ENCODE results near the gene CAPS.

Gene CAPS

DNA sequence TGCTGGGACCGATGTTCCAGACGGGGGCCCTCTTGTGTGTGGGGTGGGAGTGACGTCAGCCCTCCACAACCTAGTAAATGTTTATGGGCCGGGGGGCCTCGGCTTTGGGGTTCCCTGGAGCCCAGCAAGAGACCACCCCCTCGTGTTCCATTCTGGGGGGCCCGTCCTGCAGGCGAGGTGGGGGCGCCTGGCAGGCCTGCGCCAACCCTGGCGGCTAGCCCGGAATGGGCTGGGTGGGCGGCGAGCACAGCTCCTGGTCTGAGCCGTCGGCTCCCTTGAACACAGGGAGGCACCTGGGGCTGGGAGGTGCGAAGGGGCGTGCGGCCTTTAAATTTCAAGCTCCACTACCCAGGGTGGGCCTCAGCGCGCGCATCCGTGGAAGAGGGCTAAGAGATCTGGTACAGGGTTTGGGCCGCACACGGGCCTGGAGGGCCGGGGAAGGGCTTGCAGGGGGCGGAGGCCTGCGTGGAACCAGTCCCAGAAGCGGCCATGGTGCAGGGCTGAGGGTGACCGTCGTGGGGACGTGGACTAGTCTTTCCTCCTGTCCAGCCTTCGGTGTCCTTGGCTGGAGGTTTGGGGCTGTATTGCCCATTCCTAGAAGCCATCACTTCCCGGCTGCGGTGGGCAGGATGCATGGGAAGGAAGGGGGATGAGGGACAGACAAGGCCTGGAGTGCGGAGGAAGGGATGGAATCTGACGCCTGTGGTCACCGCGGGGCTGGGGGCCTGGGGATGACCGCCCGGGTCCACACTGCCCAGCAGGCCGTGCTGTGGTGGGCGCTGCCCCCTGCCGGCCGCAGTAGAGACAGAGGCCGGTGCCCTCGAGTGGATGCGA, 21.9 kb upstream of the CAPS start:
- DNase-seq (ENCODE audit: low spot score) = no peak

DNA sequence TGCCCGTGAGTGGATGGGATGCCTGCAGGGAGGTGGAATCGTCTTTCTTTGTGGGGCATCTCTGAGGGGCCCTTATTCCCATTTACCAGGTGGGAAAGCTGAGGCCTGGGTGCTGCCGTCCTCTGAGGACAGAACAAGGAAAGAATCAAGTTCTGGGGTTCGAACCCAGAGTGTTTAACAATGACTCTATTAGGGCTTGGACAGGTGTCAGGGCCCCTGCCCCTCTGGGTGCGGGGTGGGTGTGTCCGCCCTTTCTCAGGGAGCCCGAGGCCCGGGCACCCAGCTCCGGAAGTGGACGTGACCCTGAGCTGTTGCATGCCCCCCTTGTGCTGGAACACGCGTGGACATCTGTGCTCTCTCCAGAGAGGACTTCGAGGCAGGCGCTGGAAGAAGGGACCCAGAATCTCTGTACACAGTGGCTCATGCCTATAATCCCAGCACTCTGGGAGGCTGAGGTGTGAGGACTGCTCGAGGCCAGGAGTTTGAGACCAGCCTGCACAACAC, 21.2 kb upstream of the CAPS start:
- no peak for DNase-seq (ENCODE audit: low spot score)

DNA sequence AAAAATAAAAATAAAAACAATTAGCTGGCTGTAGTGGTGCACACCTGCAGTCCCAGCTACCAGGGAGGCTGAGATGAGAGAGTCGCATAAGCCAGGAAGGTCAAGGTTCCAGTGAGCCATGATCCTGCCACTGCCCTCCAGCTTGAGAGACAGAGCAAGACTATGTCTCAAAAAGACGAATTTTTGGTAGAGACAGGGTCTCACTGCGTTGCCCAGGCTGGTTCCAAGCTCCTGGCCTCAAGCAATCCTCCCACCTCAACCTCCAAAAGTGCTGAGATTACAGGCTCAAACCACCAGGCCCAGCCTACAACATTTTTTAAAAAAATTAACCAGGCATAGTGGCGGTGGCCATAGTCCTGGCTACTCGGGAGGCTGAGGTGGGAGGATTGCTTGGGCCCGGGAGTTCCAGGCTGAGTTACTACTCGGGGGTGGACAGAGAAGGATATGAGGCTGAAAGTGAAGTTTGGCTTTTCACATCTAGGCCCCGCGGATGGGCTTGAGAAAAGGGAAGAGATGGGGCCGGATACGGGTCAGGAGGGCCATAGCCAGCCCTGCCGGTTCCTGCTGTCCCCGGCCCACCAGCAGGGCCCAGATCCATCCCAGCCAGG, 20.7 kb upstream of the CAPS start:
- no peak for DNase-seq (ENCODE audit: low spot score)

DNA sequence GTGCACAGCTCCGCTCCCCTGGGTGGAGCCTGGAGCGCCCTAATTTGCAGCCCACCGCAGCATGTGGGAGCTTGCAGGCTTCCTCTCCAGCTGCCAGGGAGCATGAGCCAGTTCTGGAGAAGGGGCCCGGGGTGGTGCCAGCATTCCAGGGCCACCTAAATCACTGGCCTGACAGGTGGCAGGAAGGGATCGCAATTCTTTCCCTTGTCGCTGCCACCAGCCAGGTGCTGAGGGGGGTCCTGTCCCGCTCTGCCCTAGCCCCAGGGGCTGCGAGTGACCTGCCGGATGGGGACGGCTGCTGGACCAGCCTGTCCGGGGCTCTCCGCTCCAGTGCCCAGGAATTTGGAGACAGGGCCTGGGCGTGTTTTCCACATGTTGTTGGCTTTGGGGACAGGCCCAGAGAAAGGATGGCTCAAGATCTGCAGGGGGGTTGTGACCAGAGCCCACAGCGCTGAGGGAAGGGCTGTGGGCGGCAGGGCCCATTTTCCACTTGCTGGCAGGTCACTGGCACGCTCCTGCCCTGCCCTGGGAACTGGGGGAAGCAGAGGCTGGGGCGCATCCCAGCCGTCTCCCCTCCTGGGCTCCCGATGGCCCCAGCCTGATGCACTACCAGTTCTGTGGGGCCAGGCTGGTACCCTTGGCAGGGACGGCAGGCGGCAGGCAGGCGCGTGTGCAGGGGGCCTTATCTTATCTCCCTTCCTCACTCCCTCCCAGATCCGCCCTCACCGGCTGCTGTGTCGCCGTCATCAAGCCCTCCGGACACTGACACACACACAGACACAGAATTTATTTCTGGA, 19.9 kb upstream of the CAPS start:
- no peak for DNase-seq (ENCODE audit: low spot score)

DNA sequence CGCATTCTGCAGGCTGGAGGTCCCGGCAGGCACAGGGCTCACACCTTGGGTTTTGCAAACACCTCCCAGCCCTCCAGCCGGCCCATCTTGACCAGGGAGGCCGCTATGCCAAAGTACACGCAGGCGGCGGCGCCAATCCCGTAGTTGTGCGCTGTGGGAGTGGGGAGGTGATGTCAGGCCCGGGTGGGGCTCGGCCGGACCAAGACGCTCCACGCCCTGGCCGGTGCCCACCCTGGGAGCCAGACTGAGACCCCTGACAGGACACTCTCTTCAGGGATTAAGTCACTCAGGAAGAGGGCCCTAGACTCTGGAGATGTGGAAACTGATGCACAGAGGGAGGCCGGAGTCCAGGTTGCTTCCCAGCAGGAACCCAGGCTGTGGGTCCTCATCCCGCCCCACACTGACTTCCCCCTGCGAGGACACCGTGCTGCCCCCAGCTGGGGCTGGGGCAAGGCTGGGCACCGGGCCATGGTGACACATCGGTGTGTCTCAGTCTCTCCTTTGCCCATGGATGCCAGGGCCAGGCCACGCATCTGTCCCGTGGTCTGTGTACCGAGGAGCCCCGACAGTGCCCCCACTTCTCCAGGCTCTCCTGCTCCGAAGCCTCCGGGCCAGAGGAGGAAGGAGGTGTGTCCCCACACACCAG, 19.2 kb upstream of the CAPS start:
- DNase-seq (ENCODE audit: low spot score) = no peak

DNA sequence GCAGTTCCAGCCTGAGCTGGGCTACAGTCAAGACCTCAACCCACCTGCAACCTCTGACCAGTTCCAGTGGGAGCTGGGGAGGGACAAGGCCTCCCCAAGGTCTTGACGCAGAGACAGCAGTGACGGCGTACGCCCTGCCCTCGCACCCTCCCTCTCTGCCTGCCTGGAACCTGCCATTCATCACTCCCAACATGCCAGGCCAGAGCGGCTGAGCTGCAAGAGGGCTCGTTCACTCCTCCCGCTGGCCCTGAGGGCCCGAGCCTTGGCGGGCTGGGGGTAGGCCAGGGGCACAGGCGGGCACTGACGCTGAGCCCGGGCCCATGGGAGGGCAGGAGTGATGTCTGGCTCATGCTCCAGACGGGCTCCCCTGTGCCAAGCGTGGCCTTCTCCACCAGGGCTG, 18.6 kb upstream of the CAPS start:
- no peak for DNase-seq (ENCODE audit: low spot score)

DNA sequence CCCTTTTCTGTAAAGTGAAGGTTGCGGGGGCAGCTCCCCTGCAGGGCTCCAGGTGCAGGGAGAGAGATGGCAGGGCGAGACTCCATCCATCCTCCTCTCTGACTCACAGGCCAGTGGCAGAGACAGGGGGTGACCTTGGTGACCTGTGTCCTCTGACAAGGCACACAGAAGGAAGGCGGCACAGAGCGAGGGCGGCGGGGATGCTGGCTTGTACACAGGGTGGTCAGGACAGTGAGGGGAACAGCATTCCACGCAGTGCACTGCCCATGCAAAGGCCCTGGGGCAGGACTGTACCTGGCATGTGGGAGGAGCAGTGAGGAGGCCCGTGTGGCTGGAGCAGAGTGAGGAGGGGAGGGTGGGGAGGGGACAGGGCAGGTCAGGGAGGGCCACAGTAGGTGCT, 18.2 kb upstream of the CAPS start:
- no peak for DNase-seq (ENCODE audit: low spot score)

DNA sequence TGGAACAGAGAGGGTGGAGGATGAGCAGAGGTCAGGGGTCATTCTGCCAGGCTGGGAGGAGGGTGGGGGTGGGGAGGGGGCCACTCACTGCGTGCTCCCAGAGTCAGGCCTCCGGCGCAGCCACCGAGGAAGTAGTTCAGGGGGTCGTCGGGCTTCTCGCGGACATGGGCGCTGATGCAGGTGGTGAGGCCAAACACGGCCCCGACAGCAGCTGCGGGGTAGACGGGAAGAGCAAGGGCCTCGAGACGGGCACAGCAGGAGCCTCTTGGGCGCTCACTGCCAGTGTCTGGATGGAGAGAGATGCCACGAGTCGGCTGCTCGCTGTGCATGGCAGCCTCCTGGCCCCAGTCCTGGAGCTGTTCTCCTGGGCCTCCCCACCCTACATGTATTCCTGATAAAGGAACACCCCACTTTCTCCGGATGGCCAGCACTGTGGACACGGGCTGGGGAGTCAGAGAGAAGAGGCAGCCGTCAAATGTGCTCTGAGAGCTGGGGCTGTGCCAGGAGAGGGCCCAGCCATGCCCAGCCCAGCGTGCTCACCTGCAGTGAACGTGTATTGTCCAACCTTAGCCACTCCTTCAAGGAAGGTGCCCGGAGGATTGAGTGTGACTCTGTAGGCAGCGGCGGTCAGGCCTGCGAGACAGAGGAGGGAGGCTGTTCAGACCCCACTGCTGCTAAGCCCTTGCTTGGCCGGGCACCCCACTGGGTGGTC, 17.5 kb upstream of the CAPS start:
- DNase-seq (ENCODE audit: low spot score) = no peak

DNA sequence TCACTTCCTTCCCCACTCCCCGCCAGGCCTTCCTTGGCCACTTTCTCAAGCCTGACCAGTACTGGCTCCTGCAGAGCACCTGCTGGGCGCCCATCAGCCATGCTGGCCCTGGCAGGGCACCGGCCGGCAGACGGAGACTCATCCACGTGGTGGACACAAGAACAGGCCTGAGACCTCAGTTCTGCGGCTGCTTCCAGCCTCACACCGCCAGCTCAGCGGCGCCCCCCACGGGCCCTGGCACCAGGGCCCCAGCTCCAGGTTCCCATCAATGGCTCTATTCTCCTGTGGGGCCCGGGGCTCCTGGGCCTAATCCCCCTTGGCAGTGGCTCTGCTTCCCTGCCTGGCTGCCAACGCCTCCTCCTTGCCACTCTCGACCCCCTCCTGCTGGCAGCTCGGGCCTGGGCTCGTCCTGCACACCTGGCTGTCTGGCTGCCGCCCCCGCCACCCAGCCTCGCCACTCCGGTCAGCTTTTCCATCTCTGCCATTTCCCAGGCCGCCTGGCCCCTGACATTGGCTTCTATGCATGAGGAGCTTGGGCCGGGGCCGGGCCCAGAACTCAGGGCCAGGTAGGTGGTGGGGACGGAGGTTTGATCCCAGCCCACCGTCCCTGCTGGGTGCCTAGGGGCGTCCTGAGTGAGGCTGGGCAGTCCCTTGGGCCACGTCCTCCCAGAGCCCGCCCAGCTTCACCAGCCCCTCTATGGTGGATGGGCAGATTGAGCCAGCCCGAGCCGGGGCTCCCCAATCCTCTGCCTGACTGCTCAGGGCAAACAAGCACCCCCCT, 16.7 kb upstream of the CAPS start:
- no peak for DNase-seq (ENCODE audit: low spot score)

DNA sequence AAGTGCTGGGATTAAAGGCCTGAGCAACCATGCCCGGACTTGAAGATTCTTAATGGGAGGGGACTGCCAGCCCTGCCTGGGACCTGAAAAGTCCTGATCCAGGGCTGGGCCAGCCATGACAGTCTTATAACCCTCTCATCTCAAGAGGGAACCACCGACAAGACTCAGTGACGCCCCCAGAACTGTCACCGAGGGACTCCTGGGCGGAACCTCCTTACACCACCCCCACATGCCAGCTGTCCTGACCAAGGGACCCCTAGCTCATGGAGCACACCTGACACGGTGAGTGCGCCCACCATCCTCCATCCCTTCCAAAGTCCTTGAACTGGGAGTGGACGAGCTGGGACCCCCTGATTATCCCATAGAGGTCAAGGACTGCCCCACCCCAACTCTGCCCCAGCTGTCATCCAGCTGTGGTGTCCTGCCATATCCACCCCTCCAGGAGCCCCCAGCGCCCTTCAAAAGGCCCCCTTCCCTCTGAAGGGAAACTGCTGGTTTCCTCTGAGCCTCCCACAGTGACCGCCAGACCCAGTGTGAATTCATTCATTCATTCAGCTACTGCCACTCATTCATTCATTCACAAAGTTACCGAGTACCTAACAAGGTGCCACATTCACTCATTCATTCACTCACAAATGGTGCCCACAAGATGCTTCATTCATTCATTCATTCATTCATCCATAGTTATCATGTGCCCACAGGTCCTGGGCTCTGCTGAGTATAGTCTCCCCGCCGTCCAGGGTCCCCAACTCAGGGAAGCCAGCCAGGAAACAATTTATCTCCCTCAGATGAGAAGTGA, 14.1 kb upstream of the CAPS start:
- DNase-seq (ENCODE audit: low spot score) = no peak

DNA sequence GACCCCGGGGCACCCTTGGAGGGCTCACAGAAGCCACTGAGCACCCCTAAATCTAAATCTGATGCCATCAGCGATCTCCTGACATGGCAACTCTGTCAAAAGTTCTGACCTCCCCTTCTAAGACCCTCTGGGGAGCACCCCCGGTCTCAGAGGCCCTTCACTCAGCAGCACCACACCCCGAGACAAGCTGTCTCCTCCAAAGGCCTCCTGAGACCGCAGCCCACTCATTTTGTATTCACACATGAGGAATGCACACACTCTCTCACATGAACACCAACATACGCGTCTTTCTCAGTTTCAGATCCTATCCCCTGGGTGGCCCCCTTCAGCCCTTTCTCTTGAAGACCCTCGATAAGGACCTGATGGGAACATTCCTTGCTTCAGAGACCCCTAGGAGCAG, 13.1 kb upstream of the CAPS start:
- DNase-seq (ENCODE audit: low spot score) = no peak

DNA sequence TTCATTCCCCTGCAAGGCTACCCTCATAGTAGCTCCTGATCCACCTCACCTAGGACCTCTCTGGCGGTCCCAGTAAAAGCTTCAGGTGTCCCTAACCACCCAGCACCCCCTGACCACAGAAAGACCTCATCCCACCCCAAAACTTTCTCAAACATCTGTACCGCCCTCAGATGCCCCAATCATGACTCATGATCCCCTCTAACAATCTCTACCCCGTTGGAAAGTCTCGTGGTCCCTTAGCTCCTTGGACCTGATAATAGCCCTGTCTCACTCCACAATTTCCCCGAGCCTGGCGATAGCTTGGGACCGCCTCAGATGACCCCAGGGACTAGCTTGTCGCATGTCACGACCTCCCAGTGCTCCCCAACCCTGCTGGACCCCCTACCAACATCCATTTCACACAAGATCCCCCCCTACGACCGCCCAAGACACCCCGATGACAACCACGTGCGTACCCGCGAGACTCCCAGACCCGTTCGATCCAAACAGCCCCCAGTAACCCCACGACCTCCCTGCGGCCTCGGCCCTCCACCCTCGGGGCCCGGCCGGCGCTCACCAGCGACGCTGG, 10.9 kb upstream of the CAPS start:
- no peak for DNase-seq (ENCODE audit: low spot score)

DNA sequence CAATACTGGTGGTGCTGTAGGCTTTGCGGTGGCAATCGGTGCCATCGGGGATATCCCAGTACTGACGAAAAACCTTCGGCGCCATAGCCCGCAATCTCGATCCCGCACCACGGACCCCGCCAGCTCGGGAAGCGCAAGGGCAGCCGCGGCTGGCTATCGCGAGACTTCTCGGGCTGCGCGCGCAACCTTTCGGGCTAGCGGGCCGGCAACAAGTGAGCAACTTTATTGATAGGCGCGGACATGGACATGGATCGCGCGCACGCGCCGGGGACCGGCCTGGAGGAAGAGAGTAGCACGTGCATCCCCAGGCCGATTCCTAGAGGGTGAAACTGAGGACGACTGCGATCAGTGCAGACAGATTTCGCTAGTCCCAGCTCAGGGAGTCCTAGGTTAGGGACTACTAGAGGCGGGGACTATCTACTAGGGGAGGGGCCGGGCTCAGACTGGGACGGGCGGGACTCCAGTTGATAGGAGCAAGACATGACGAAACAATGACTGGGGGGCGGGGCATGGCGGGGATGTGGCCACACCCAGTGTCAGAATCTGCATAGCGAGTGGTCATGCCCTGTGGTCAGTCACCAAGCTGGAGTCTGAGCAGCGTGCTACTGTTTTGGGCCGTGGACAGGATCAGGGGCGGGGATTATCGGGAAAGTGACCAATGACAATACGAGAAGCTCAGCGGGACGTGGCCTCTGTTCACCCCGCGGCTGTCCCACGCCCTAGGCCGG, 10.3 kb upstream of the CAPS start, which contains the start of gene NDUFA11:
Gene NDUFA11 (minus strand): TSS at position 167 of the 728 bp plus-strand sequence. CDS start 82 bp downstream, at position 85.
- peak; percentile 92 for DNase-seq (ENCODE audit: low spot score)

DNA sequence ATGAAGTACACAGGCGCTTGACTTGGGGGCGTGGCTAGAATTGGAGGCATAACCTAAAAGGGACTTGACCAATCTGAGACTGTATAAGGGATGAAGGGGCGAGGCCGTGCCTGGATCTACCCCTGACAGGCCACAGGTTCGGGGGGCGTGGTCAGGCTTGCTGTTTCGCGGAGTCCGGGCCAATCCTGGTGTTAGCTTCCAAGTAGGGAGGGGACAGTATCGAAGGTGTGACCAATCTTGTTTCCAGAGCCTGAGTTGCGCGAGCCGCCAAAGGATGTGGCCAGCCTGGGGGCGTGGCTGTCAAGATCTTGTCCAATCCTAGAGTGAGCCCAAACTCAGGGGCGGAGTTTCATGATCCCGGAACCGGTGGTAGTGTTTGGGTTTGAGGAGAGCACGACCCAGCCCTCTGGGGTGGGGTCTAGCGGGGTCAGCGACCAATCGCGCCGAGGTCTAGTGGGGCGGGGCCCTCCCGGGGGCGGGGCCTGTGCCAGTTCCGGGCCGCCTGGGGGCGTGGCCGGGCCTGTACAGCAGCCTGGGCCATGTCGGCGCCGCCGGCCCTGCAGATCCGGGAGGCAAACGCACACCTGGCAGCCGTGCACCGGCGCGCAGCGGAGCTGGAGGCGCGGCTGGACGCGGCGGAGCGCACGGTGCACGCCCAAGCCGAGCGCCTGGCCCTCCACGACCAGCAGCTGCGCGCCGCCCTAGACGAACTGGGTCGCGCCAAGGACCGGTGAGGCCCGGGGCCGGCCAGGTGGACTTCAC, 9.5 kb upstream of the CAPS start, which contains the start of gene VMAC:
Gene VMAC (plus strand): TSS at position 521 of the 762 bp plus-strand sequence. CDS start 19 bp downstream, at position 540.
- peak; percentile 99 for DNase-seq (ENCODE audit: low spot score)

DNA sequence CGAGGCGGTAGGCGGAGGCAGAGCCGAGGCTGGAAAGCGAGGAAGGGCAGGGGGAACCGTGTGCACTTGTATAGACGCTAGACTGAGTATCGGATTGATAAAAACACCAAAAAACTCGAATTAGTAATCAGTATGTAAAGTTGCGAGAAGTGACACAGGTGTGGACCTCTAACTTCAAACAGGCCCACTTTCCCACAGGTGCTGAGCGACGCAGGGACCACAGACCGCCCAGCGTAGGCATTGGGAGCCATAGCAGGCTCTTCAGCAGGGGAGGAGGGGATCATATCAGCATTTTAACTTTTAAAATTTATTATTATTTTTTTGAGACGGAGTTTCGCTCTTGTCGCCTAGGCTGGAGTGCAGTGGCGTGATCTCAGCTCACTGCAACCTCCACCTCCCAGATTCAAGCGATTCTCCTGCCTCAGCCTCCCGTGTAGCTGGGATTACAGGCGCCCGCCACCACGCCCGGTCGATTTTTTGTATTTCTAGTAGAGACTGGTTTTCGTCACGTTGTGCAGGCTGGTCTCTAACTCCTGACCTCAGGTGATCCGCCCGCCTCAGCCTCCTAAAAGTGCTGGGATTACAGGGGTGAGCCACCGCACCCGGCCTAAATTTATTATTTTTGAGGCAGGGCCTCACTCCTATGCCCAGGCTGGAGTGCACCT, 8.8 kb upstream of the CAPS start:
- DNase-seq (ENCODE audit: low spot score) = no peak

DNA sequence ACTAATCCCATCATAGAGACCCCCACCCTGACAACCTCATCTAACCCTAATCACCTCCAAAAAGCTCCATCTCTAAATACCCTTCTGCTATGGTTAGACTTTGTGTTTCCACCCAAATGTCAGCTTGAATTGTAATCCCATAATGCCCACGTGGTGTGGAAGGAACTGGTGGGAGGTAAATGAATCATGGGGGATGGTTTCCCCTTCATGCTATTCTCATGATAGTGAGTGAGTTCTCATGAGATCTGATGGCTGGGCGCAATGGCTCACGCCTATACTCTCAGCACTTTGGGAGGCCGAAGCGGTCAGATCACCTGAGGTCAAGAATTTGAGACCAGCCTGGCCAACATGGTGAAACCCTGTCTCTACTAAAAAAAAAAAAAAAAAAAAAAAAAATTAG, 6.8 kb upstream of the CAPS start:
- no peak for DNase-seq (ENCODE audit: low spot score)

DNA sequence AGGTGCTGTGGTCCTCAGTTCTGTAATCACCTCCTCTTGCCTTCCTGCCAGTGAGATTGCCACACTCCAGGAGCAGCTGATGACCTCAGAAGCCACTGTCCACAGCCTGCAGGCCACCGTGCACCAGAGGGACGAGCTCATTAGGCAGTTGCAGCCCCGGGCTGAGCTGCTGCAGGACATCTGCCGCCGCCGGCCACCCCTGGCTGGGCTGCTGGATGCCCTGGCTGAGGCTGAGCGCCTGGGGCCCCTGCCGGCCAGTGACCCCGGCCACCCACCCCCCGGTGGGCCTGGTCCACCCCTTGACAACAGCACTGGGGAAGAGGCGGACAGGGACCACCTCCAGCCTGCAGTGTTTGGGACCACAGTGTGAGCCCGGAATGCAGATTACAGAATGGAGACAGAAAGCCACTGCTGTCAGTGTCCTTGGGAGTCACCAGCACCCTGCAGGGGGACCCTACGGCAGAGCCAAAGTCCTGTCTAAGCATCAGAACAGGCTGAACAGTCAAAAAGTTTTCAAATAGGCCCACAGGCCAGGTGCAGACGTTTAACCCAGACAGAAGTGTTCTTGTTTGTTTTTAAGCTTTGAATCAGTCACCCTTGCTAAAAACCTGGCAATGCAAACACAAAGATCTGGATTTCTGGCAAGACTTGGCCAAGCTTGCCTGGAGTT, 5.1 kb upstream of the CAPS start:
- no peak for DNase-seq (ENCODE audit: low spot score)

All from SW480 (cell line).